GM18517 (cell line): ENCODE data around the gene PTH1R.

Source experiments
- ATAC-seq: cut with Tn5 transposase; IDR thresholded peaks from one replicate; pipeline ENCODE4 v1.9.1; 2021; ENCODE audit warnings: mild to moderate bottlenecking, moderate library complexity; ENCODE audit not compliant: unreplicated experiment

PTH1R gene

DNA sequence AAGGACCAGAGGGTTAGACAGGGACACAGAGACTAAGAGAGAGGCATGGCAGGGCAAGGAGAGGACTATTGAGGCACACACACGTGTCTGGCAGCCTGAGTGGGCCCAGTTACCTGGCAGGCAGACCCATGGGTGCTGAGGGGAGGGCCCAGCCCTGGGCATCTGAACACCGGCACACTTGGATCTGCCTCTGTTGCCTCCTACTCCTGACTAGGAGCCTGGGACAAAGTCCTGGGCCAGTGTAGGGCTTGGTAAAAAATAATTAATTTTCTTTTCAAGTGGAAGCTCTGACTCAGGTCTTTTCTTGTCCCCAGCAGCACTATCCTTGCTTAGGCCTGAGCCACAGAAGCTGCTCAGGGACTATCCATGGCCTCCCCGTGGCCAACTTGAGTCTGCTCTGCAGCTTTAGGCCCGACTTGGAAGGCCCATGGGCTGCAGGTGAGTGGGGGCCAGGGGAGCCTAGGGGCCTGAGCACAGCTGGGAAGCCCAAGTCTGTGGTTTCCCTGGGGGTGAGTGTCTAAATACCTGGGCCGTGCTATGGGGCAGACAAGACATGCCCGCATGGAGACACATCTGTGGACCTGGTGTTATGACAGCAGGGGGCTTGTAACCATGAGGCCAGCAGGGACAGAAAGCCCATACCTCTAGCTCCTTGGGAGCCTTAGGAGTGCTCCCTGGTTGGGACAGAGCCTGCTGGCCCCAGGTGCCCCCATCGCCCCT, at the start of gene PTH1R:
Gene PTH1R (plus strand): TSS at position 316 of the 720 bp plus-strand sequence. CDS start 5,839 bp downstream, outside the sequence.
- no peak for ATAC-seq

DNA sequence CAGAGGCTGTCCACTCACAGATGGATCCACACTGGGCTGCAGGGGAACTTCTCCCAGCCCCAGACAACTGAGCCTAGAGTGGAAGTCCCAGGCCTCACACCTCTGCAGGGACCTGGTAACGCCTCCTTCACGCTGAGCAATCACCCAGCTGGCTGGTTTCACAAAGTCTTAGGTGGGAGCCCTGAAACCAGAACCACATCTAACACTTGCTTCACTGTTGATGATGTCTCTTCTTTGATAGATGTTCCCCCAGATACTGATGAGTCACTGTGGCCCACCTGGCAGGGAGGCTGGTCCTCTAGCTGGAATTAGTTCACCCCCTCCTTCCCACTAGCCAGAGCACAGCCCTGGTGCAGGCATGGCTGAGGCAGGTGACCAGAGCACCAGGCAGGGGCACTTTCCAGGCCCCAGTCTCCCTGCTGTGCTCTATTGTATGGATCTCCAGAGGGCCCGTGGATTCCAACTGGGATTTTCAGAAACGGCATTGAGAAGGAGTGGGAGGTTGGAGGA, 47.8 kb upstream of the PTH1R start:
- peak; percentile 83 for ATAC-seq

GRCh38 chr3:46830801-46831200, 46.7 kb upstream of the PTH1R start:
- no peak for ATAC-seq

- ATAC-seq, result no peak
Measured at GRCh38 chr3:46831316-46831715, 46.2 kb upstream of the PTH1R start.

GRCh38 chr3:46831841-46832240, 45.7 kb upstream of the PTH1R start:
- no peak for ATAC-seq

GRCh38 chr3:46833346-46834300, 43.9 kb upstream of the PTH1R start:
- no peak for ATAC-seq

DNA sequence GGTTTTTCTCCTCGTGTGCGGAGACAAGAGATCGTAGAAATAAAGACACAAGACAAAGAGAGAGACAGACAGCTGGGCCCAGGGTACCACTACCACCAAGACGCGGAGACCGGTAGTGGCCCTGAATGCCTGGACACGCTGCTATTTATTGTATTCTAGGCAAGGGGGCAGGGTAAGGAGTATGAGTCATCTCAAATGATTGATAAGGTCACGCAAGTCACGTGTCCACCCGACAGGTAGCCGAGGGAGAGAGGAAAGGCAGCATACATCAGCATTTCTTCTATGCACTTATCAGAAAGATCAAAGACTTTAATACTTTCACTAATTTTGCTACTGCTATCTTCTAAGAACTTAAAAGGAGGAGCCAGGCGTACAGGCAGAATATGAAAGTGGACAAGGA, 42.5 kb upstream of the PTH1R start:
- no peak for ATAC-seq

GRCh38 chr3:46835491-46835890, 42.0 kb upstream of the PTH1R start:
- no peak for ATAC-seq

GRCh38 chr3:46838301-46838700, 39.2 kb upstream of the PTH1R start:
- ATAC-seq, result no peak

GRCh38 chr3:46840491-46840890, 37.0 kb upstream of the PTH1R start:
- ATAC-seq, result no peak

- no peak for ATAC-seq
Measured at GRCh38 chr3:46843508-46843907, 34.0 kb upstream of the PTH1R start.

GRCh38 chr3:46844397-46844796, 33.1 kb upstream of the PTH1R start:
- ATAC-seq, result no peak

DNA sequence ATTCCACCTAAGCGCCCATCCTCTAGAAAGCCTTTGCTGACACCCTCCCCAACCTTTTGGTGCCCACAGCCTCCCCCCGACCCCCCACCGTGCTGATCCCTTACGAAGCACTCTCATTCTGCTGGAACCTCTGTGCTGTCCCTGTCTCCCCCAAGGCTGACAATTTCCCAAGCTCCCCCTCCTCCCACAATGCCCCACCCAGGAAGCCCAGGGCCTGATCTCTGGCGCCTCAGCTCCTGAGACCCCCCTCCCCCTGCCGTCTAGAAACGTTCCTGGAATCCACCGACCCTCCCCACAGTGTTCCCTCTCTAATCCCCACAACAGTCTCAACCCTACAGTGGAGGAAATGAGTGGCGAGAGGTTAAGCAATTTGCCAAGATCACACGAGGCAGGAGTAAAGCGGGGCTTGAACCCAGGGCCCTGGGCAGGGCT, 32.6 kb upstream of the PTH1R start:
- ATAC-seq, result no peak

GRCh38 chr3:46845397-46845859, 32.1 kb upstream of the PTH1R start:
- ATAC-seq, result no peak

- ATAC-seq, result no peak
Measured at GRCh38 chr3:46845860-46846623, 31.5 kb upstream of the PTH1R start.

DNA sequence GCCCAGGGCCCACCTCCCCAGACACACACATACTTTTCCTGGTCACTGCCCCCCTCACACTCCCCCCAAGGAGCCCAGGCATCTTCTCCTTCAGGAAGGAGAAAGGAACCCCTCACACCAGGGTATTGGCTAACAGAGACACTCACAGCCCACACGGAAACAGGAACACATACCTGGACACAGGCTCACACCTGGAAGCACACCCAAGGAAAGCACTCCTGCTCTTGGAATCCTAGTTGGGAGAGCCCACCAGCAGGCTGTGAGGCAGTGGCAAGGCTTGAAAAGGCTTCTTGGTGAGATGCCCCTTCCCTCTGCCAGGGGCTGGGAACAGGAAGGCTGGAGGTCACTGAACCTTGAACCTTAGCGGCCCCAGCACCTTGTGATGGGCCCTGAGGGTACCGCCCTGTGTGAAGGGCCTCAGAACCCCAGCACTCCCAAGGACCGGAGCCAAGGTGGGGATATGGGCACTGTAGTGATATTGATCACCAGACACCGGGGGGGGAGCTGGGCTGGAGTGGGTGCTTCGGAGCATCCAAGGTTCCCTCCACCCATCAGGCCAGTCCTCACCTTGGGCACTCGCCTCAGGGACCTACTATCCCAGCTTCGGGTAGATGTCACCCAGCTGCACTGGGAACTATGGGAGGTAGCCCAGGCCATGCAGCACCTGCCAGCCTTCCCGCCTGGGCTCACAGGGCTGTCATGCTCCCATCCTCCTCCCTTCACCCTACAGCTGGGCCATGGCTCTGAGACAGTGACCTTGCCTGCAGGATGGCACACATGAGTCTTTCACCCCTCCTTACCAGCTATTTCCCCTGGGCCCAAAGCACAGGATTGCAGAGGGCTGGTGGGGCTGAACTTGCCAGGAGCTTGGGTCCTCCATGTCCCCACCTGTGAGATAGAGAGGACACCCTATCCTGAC, 30.6 kb upstream of the PTH1R start:
- ATAC-seq, result no peak

DNA sequence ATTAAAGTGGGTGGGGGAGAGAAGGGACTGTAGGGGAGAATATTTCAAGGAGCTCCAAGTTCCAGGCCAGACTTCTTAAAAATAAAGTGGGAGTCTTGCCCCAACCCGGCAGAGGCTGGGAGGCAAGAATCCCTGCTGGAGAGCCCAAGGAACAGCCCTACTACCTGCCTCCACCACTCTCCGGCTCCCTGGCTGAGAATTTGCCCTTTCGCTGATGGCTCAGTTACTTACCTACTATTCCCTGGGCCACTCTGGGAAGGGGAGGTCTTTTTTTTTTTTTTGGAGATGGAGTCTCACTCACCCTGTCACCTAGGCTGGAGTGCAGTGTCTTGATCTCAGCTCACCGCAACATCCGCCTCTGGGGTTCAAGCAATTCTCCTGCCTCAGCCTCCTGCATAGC, 29.8 kb upstream of the PTH1R start:
- no peak for ATAC-seq

GRCh38 chr3:46848271-46849044, 29.1 kb upstream of the PTH1R start:
- ATAC-seq, result no peak

- no peak for ATAC-seq
Measured at GRCh38 chr3:46849045-46849631, 28.4 kb upstream of the PTH1R start.
